Endothelial cell (in vitro differentiated cells): ENCODE measurements around the gene CCDC187. TPM values are rescaled to one million over a fixed set of nuclear protein-coding genes. Genes with fewer than 3 reads are reported as not detected.

Source experiments
- DNase-seq: peaks from one replicate; pipeline ENCODE4 v3.0.0; 2021; ENCODE audit warnings: low spot score
- H3K27ac Mint-ChIP-seq: one replicate; pipeline ENCODE4 v1.8.0; 2021; ENCODE audit warnings: mixed read lengths, inconsistent platforms; ENCODE audit not compliant: unreplicated experiment
- H3K27me3 Mint-ChIP-seq: one replicate; pipeline ENCODE4 v1.8.0; 2021; ENCODE audit warnings: mild to moderate bottlenecking, moderate library complexity, mixed read lengths, inconsistent platforms; ENCODE audit not compliant: unreplicated experiment
- H3K36me3 Mint-ChIP-seq: one replicate; pipeline ENCODE4 v1.8.0; 2021; ENCODE audit warnings: mild to moderate bottlenecking, low read depth, mixed read lengths, inconsistent platforms; ENCODE audit not compliant: unreplicated experiment
- H3K4me1 Mint-ChIP-seq: one replicate; pipeline ENCODE4 v1.8.0; 2021; ENCODE audit warnings: mild to moderate bottlenecking, mixed read lengths, inconsistent platforms; ENCODE audit not compliant: unreplicated experiment
- H3K4me3 Mint-ChIP-seq: one replicate; pipeline ENCODE4 v1.8.0; 2021; ENCODE audit warnings: mild to moderate bottlenecking, mixed read lengths, inconsistent platforms; ENCODE audit not compliant: unreplicated experiment
- H3K9me3 Mint-ChIP-seq: one replicate; pipeline ENCODE4 v1.8.0; 2021; ENCODE audit warnings: mixed read lengths, inconsistent platforms; ENCODE audit not compliant: unreplicated experiment
- CTCF ChIP-seq: fragments of 200-600 bp; sonication (generic); IDR thresholded peaks from one replicate; pipeline ENCODE4 v1.5.0; 2021; ENCODE audit warnings: antibody characterized with exemption; ENCODE audit not compliant: unreplicated experiment
- total RNA-seq: library from RNA; stranded (reverse); fragmentation: NEBNext Ultra II Directional; extraction: Animal tissue kit (Norgen Biotek cat#: 25700); gene quantifications from one replicate; pipeline ENCODE4 v1.2.1, GENCODE V29; 2021; ENCODE audit not compliant: unreplicated experiment

The CCDC187 gene
- total RNA-seq, 1 donor from 2014 or later, result 0.05 TPM

GRCh38 chr9:136333045-136333444 is 29.2 kb upstream of the CCDC187 start:
- H3K4me1 Mint-ChIP-seq, result peaks cover 4% of the 10 kb centered on the region
- DNase-seq, result no peak
- no peaks in the 10 kb centered on the region for H3K9me3 Mint-ChIP-seq

DNA sequence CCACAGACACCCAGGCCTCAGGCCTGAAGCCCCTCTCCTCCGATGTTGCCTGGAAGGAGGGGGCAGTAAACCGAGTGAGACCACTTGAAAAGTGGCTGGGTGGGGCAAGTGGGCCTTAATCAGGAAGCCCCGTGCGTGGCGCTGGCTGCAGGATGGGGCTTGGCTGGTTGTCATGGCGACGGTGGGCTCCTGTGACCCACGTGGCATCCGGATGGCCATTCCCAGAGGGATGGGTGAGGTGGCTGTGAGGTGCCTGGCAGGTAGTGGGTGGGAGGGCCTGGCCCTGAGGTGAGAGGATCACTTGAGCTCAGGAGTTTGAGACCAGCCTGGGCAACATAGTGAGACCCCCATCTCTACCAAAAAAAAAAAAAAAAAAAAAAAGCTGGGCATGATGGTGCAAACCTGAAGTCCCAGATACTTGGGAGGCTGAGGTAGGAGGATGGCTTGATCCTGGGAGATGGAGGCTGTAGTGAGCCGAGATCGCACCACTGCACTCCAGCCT is 28.6 kb upstream of the CCDC187 start:
- no peak for TF ChIP-seq CTCF
- H3K27me3 Mint-ChIP-seq, result peaks cover 4% of the 10 kb centered on the region
- peaks cover 4% of the 10 kb centered on the region for H3K4me1 Mint-ChIP-seq
- DNase-seq, result no peak
- no peaks in the 10 kb centered on the region for H3K36me3 Mint-ChIP-seq
- H3K9me3 Mint-ChIP-seq, result no peaks in the 10 kb centered on the region
- H3K4me3 Mint-ChIP-seq, result no peak overlapping the region
- no peak overlapping the region for H3K27ac Mint-ChIP-seq

More at GRCh38 chr9:136333045-136333444, 29.2 kb upstream of the CCDC187 start:
- TF ChIP-seq CTCF, result no peak
- no peak overlapping the region for H3K4me3 Mint-ChIP-seq
- no peak overlapping the region for H3K27ac Mint-ChIP-seq
- no peaks in the 10 kb centered on the region for H3K36me3 Mint-ChIP-seq
- peaks cover 4% of the 10 kb centered on the region for H3K27me3 Mint-ChIP-seq

- DNase-seq, result no peak
- no peak for TF ChIP-seq CTCF
- Mint-ChIP-seq H3K4me1 (peaks cover 4% of the 10 kb centered on the region), H3K9me3 (no peaks in the 10 kb centered on the region), H3K27me3 (peaks cover 4% of the 10 kb centered on the region), H3K4me3 (no peak overlapping the region), H3K27ac (no peak overlapping the region), H3K36me3 (no peaks in the 10 kb centered on the region)
Observed at GRCh38 chr9:136331556-136332481, 27.9 kb upstream of the CCDC187 start.

GRCh38 chr9:136331030-136331429 is 27.1 kb upstream of the CCDC187 start:
- no peaks in the 10 kb centered on the region for H3K36me3 Mint-ChIP-seq
- DNase-seq, result no peak
- no peaks in the 10 kb centered on the region for H3K9me3 Mint-ChIP-seq
- no peak overlapping the region for H3K27ac Mint-ChIP-seq
- peaks cover 4% of the 10 kb centered on the region for H3K4me1 Mint-ChIP-seq
- TF ChIP-seq CTCF, result no peak
- peaks cover 4% of the 10 kb centered on the region for H3K27me3 Mint-ChIP-seq
- H3K4me3 Mint-ChIP-seq, result no peak overlapping the region

GRCh38 chr9:136330406-136330990 is 26.6 kb upstream of the CCDC187 start:
- Mint-ChIP-seq H3K4me1 (peaks cover 4% of the 10 kb centered on the region), H3K36me3 (no peaks in the 10 kb centered on the region), H3K4me3 (no peak overlapping the region), H3K27ac (no peak overlapping the region), H3K27me3 (peaks cover 4% of the 10 kb centered on the region), H3K9me3 (no peaks in the 10 kb centered on the region)
- TF ChIP-seq CTCF, result no peak
- no peak for DNase-seq
